Loucy (cell line): ENCODE data around the gene FGF14.

Source experiments
- EZH2phosphoT487 ChIP-seq: fragments of 200-600 bp; IDR thresholded peaks from 2 replicates; pipeline ENCODE4 v1.6.1; 2018; ENCODE audit warnings: antibody characterized with exemption, mild to moderate bottlenecking, moderate library complexity, borderline replicate concordance
- TF ChIP-seq, protein P1 (sequence below): fragments of 200-600 bp; sonication (generic); conservative IDR thresholded peaks from 2 replicates; pipeline ENCODE4 v1.5.1; 2014; ENCODE audit warnings: mild to moderate bottlenecking, antibody characterized with exemption, low read length

DNA sequence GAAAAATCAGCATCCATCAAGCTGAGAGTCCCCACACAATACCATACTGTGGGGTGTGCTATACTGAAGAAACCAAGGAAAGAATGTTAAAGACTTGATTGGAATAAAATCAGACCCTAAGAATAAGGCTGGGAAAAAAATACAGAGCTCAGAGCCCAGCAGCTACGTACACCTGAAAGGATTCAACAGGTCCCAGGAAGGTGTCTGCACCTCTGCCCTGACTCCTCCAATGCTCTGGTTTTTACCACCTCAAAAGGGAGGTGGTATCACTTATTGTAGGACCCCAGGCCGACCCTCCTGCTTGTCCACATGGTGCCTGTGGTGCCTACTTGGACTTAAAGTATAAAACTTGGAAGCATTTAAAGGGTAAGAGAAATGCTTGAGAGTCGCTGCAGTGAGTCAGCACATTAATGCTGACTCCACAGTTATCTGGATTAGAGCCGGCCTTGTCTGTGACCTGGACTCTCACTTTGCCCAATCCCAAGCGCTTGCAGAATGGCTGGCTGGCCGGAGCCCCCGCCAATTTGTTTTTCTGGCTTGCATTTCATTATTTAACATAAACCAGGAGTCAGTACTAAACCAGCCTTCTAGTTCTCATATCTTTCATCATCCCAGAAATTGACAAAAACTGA, 110.1 kb downstream of the FGF14 start:
- TF ChIP-seq, protein P1, sequence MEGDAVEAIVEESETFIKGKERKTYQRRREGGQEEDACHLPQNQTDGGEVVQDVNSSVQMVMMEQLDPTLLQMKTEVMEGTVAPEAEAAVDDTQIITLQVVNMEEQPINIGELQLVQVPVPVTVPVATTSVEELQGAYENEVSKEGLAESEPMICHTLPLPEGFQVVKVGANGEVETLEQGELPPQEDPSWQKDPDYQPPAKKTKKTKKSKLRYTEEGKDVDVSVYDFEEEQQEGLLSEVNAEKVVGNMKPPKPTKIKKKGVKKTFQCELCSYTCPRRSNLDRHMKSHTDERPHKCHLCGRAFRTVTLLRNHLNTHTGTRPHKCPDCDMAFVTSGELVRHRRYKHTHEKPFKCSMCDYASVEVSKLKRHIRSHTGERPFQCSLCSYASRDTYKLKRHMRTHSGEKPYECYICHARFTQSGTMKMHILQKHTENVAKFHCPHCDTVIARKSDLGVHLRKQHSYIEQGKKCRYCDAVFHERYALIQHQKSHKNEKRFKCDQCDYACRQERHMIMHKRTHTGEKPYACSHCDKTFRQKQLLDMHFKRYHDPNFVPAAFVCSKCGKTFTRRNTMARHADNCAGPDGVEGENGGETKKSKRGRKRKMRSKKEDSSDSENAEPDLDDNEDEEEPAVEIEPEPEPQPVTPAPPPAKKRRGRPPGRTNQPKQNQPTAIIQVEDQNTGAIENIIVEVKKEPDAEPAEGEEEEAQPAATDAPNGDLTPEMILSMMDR, result no peak
- no peak for TF ChIP-seq EZH2phosphoT487
